ENCODE data around the gene ZGPAT.
A peak's percentile ranks its signal among the peaks of the same experiment; 100 is the strongest.

ZGPAT gene

DNA sequence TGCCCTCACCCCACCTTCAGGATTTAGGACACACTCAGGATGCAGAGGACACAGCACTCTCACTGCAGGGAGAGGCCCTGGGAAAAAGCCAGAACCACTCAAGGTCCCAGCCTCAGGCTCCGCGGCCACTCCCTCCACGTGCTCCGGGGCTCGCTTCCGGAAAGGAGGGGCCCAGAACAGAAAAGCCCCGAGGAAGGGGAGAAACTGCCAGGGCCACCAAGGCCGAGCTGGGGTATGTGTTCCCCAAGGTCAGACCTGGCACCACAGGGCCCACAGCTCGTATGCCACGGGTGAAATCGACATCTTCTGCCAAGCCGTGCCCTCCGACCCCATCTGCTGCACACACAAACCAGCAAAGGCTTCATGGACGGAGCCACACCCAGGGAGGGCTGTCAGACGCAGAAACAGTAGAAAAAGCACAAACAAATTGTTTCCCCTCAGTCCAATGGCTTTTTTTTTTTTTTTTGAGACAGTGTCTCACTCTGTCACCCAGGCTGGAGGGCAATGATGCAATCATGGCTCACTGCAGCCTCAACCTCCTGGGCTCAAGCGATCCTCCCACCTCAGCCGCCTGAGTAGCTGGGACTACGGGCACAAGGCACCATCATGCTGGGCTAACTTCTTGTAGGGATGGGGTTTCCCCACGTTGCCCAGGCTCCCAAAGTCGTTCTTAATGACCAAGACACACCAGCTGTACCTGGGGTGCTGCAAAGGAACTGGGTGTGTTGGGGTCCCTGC, 65.1 kb downstream of the ZGPAT start:
- Histone ChIP-seq H3K27ac (replicated peaks; ENCODE audit: low read length) (no peak overlapping the region), H2BK5ac (ENCODE audit: low read length) (no peak overlapping the region), H3K4ac (ENCODE audit: low read length) (no peak overlapping the region), H3K9me3 (replicated peaks in 1 of 2; ENCODE audit: control insufficient read depth in 2 of 2, insufficient read depth in 1 of 2, low read depth in 1 of 2, low read length in 2 of 2) (no peaks in the 10 kb centered on the region), H3K79me1 (ENCODE audit: low read depth, low read length) (peaks cover 12% of the 10 kb centered on the region), H4K91ac (ENCODE audit: low read depth, low read length, poor library complexity) (no peak overlapping the region), H3K23ac (ENCODE audit: low read depth, low read length, poor library complexity) (peak overlapping the region; percentile 31), H3K9ac (ENCODE audit: low read depth, low read length, poor library complexity) (peak overlapping the region; percentile 21), H2AK5ac (ENCODE audit: low read depth, low read length) (no peak overlapping the region), H3K18ac (ENCODE audit: low read length) (no peak overlapping the region), H2AFZ (ENCODE audit: low read length) (no peak overlapping the region), H2BK15ac (ENCODE audit: low read length) (no peak overlapping the region), H2BK120ac (ENCODE audit: low read depth, low read length) (no peak overlapping the region), H3K27me3 (ENCODE audit: control insufficient read depth in 3 of 3, insufficient read depth in 3 of 3, low read depth in 1 of 3, low read length in 3 of 3) (no peaks in the 10 kb centered on the region), H3K4me1 (ENCODE audit: control insufficient read depth in 2 of 2, insufficient read depth in 1 of 2, low read depth in 1 of 2, low read length in 2 of 2) (peaks cover 8% of the 10 kb centered on the region in 2 donors), H3K4me2 (ENCODE audit: insufficient read depth, low read length, poor library complexity, severe bottlenecking) (no peak overlapping the region), H3K14ac (ENCODE audit: low read length) (no peak overlapping the region), H3K36me3 (replicated peaks in 1 of 2; ENCODE audit: control insufficient read depth in 2 of 2, insufficient read depth in 2 of 2, low read length in 2 of 2) (peaks cover 1 to 49% of the 10 kb centered on the region in 2 donors), H4K8ac (ENCODE audit: low read depth, low read length) (no peak overlapping the region), H3K4me3 (ENCODE audit: low read length in 2 of 2) (no peak overlapping the region), H2BK12ac (ENCODE audit: low read length) (no peak overlapping the region)
- DNase-seq (ENCODE audit: low spot score), result no peak
- no CpG with 5 or more reads among the region's 20 CpGs for WGBS, 2 donors (ENCODE audit: extremely low coverage in 2 of 2, insufficient read length in 2 of 2, insufficient replicate concordance in 1 of 2)

DNA sequence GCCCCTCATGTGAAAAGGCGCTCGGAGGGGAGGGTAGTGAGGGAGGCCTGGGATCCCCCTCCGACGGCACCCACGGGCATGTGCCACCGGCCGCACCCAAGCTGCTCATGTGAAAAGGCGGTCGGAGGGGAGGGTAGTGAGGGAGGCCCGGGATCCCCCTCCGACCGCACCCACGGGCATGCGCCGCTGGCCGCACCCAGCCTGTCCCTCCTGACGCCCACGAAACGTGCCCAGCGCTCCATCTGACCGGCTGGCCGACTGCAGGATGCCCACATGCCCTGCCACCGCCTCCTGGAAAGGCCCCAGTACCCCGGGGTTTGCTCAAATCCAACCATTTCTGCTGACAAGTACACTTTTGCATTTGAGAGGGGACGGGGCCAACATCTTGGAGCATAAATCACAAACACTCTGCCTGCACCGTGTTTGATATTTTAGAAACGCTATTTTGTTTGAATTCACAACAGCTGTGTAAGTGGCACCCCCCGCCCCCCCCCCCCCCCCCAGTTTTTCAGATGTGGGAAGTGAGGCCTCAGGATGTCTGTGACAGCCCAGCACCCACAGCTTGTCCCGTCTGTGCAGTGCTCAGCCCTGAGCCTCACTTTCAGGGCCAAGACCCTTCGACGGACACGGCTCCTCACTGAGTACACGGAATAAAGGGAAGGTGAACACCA, 65.9 kb downstream of the ZGPAT start:
- no peak overlapping the region for H2BK15ac ChIP-seq (ENCODE audit: low read length)

DNA sequence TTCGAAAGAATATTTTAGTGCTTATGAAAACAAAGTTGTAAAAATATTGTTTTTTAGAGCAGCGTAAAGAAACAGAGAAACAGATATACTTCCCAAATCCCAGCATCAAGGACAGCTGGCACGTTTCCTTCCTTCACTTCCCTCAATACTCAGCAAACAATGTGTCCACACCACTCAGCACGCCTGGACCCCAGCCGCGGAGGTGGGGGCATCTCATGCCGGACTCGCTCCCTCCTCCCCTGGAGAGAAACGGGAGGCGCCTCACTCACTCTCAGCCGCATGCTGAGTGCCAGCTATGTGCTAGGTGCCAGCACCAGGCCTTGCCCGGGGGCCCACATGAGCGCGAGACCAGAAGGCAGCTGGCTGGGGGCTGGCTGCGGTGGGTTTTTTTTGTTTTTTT, 66.5 kb downstream of the ZGPAT start:
- Histone ChIP-seq H4K91ac (ENCODE audit: low read depth, low read length, poor library complexity) (no peak overlapping the region), H2AFZ (ENCODE audit: low read length) (no peak overlapping the region), H3K27me3 (ENCODE audit: control insufficient read depth in 3 of 3, insufficient read depth in 3 of 3, low read depth in 1 of 3, low read length in 3 of 3) (no peaks in the 10 kb centered on the region), H3K4me2 (ENCODE audit: insufficient read depth, low read length, poor library complexity, severe bottlenecking) (no peak overlapping the region), H3K36me3 (replicated peaks in 1 of 2; ENCODE audit: control insufficient read depth in 2 of 2, insufficient read depth in 2 of 2, low read length in 2 of 2) (peaks cover 0 to 37% of the 10 kb centered on the region in 2 donors), H3K4ac (ENCODE audit: low read length) (no peak overlapping the region), H2AK5ac (ENCODE audit: low read depth, low read length) (no peak overlapping the region), H3K4me1 (ENCODE audit: control insufficient read depth in 2 of 2, insufficient read depth in 1 of 2, low read depth in 1 of 2, low read length in 2 of 2) (peaks cover 8 to 10% of the 10 kb centered on the region in 2 donors), H3K14ac (ENCODE audit: low read length) (no peak overlapping the region), H3K9ac (ENCODE audit: low read depth, low read length, poor library complexity) (no peak overlapping the region), H4K8ac (ENCODE audit: low read depth, low read length) (no peak overlapping the region), H3K9me3 (replicated peaks in 1 of 2; ENCODE audit: control insufficient read depth in 2 of 2, insufficient read depth in 1 of 2, low read depth in 1 of 2, low read length in 2 of 2) (no peaks in the 10 kb centered on the region), H3K18ac (ENCODE audit: low read length) (peak overlapping the region; percentile 28), H3K23ac (ENCODE audit: low read depth, low read length, poor library complexity) (no peak overlapping the region), H2BK5ac (ENCODE audit: low read length) (no peak overlapping the region), H2BK15ac (ENCODE audit: low read length) (no peak overlapping the region), H3K4me3 (ENCODE audit: low read length in 2 of 2) (no peak overlapping the region), H2BK120ac (ENCODE audit: low read depth, low read length) (no peak overlapping the region), H3K79me1 (ENCODE audit: low read depth, low read length) (peaks cover 12% of the 10 kb centered on the region), H3K27ac (replicated peaks; ENCODE audit: low read length) (no peak overlapping the region), H2BK12ac (ENCODE audit: low read length) (no peak overlapping the region)
- DNase-seq (ENCODE audit: low spot score), result no peak
- WGBS, 2 donors (ENCODE audit: extremely low coverage in 2 of 2, insufficient read length in 2 of 2, insufficient replicate concordance in 1 of 2), result no CpG with 5 or more reads among the region's 15 CpGs

More for the DNA sequence above, 65.9 kb downstream of the ZGPAT start:
- Histone ChIP-seq H3K9ac (ENCODE audit: low read depth, low read length, poor library complexity) (no peak overlapping the region), H3K4me2 (ENCODE audit: insufficient read depth, low read length, poor library complexity, severe bottlenecking) (no peak overlapping the region), H4K8ac (ENCODE audit: low read depth, low read length) (no peak overlapping the region), H2BK5ac (ENCODE audit: low read length) (no peak overlapping the region), H3K4ac (ENCODE audit: low read length) (no peak overlapping the region), H2AK5ac (ENCODE audit: low read depth, low read length) (no peak overlapping the region), H4K91ac (ENCODE audit: low read depth, low read length, poor library complexity) (no peak overlapping the region), H3K27ac (replicated peaks; ENCODE audit: low read length) (no peak overlapping the region), H3K9me3 (replicated peaks in 1 of 2; ENCODE audit: control insufficient read depth in 2 of 2, insufficient read depth in 1 of 2, low read depth in 1 of 2, low read length in 2 of 2) (no peaks in the 10 kb centered on the region), H2AFZ (ENCODE audit: low read length) (no peak overlapping the region), H3K79me1 (ENCODE audit: low read depth, low read length) (peaks cover 12% of the 10 kb centered on the region), H3K23ac (ENCODE audit: low read depth, low read length, poor library complexity) (no peak overlapping the region), H3K4me3 (ENCODE audit: low read length in 2 of 2) (no peak overlapping the region), H3K36me3 (replicated peaks in 1 of 2; ENCODE audit: control insufficient read depth in 2 of 2, insufficient read depth in 2 of 2, low read length in 2 of 2) (peaks cover 1 to 43% of the 10 kb centered on the region in 2 donors), H3K27me3 (ENCODE audit: control insufficient read depth in 3 of 3, insufficient read depth in 3 of 3, low read depth in 1 of 3, low read length in 3 of 3) (no peaks in the 10 kb centered on the region), H2BK12ac (ENCODE audit: low read length) (no peak overlapping the region), H3K4me1 (ENCODE audit: control insufficient read depth in 2 of 2, insufficient read depth in 1 of 2, low read depth in 1 of 2, low read length in 2 of 2) (peaks cover 8 to 10% of the 10 kb centered on the region in 2 donors), H3K18ac (ENCODE audit: low read length) (no peak overlapping the region), H2BK120ac (ENCODE audit: low read depth, low read length) (no peak overlapping the region), H3K14ac (ENCODE audit: low read length) (no peak overlapping the region)
- DNase-seq (ENCODE audit: low spot score), result no peak
- WGBS, 2 donors (ENCODE audit: extremely low coverage in 2 of 2, insufficient read length in 2 of 2, insufficient replicate concordance in 1 of 2), result no CpG with 5 or more reads among the region's 33 CpGs

Measured in neuronal stem cell (in vitro differentiated cells).